Measurements from ENCODE around the gene DHRSX. TPM values are rescaled to one million over a fixed set of nuclear protein-coding genes. Genes with fewer than 3 reads are reported as not detected.

The DHRSX gene
- total and polyA plus RNA-seq, 2 donors (not counting 3 experiments of a cell fraction or from before 2014, with no cell fraction given), result 27.1 to 37.7 TPM

- no TSS peak for BruUV-seq (replicated peaks)
Observed at GRCh38 chrX:2311501-2311900, 189.3 kb downstream of the DHRSX start.

GRCh38 chrX:2301901-2302300 is 198.9 kb downstream of the DHRSX start:
- CTCF ChIA-PET, result no interaction called here
- TF ChIP-seq CTCF (IDR thresholded peaks at IDR 0.05; ENCODE audit: extremely low read depth in 1 of 2, insufficient read depth in 1 of 2, low read depth in 1 of 2, low read length in 2 of 2), result no peak
- no peak for TF ChIP-seq MYC (IDR thresholded peaks at IDR 0.05; ENCODE audit: low read depth, low read length)
- no peak for TF ChIP-seq EZH2 (IDR thresholded peaks at IDR 0.05; ENCODE audit: borderline replicate concordance, low read depth, low read length, severe bottlenecking)
- TF ChIP-seq FOS (IDR thresholded peaks at IDR 0.05; ENCODE audit: borderline replicate concordance, insufficient read depth, low read length), result no peak
- TF ChIP-seq GATA2 (IDR thresholded peaks at IDR 0.05; ENCODE audit: insufficient read depth, insufficient read length, low read depth, low read length), result no peak
- no peak for TF ChIP-seq MAX (IDR thresholded peaks at IDR 0.05; ENCODE audit: insufficient read depth, insufficient read length)
- TF ChIP-seq POLR2AphosphoS5 (IDR thresholded peaks at IDR 0.05; ENCODE audit: insufficient read depth, low read depth, low read length), result no peak
- TF ChIP-seq POLR2A (IDR thresholded peaks at IDR 0.05; ENCODE audit: low read depth, low read length), result no peak
- no peak for TF ChIP-seq JUN (IDR thresholded peaks at IDR 0.05; ENCODE audit: borderline replicate concordance, insufficient read depth, insufficient read length, low read depth)
- H3K27me3 ChIP-seq (ENCODE audit: control insufficient read depth in 2 of 2, insufficient read depth in 2 of 2, low read length in 2 of 2), result no peaks in the 10 kb centered on the region
- no peak overlapping the region for H3K4me2 ChIP-seq (ENCODE audit: insufficient read depth, low read length)
- intact Hi-C loops (cut with micrococcal nuclease) (no loop called here), dilution Hi-C loops (cut with MboI; ENCODE audit: extremely low pct_ligation_motif_present, low sequenced_read_pairs) (no loop called here)
- FAIRE-seq (no peak), DNase-seq (ENCODE audit: low read depth, low spot score) (no peak)
- no peak overlapping the region for H3K4me3 ChIP-seq (replicated peaks in 1 of 3; ENCODE audit: insufficient read depth in 1 of 3, low read depth in 1 of 3, low read length in 3 of 3)
- H3K9ac ChIP-seq (replicated peaks; ENCODE audit: extremely low read depth, insufficient read depth, low read length), result no peak overlapping the region
- H3K36me3 ChIP-seq (ENCODE audit: control insufficient read depth in 2 of 2, extremely low read depth in 1 of 2, insufficient read depth in 2 of 2, low read length in 2 of 2), result no peaks in the 10 kb centered on the region
- H2AFZ ChIP-seq (ENCODE audit: low read depth, low read length), result no peak overlapping the region
- no TSS peak for BruUV-seq (replicated peaks)
- no peaks in the 10 kb centered on the region for H3K79me2 ChIP-seq (ENCODE audit: control insufficient read depth, insufficient read depth, low read length)
- POLR2A ChIA-PET, result no interaction called here
- H3K4me1 ChIP-seq (ENCODE audit: control insufficient read depth, extremely low read depth, insufficient read depth, low read length), result no peaks in the 10 kb centered on the region
- H3K27ac ChIP-seq (ENCODE audit: insufficient read depth, low read depth, low read length), result no peak overlapping the region
- H3K9me1 ChIP-seq (replicated peaks; ENCODE audit: control insufficient read depth, extremely low read depth, insufficient read depth, low read length), result no peaks in the 10 kb centered on the region
- no peaks in the 10 kb centered on the region for H3K9me3 ChIP-seq (replicated peaks; ENCODE audit: control insufficient read depth, insufficient read depth, low read length)
- H4K20me1 ChIP-seq (replicated peaks; ENCODE audit: control insufficient read depth, extremely low read depth, insufficient read depth, low read length), result no peaks in the 10 kb centered on the region

More at GRCh38 chrX:2311501-2311900, 189.3 kb downstream of the DHRSX start:
- H3K27me3 ChIP-seq (ENCODE audit: control insufficient read depth in 2 of 2, insufficient read depth in 2 of 2, low read length in 2 of 2), result no peaks in the 10 kb centered on the region
- no peaks in the 10 kb centered on the region for H4K20me1 ChIP-seq (replicated peaks; ENCODE audit: control insufficient read depth, extremely low read depth, insufficient read depth, low read length)
- TF ChIP-seq FOS (IDR thresholded peaks at IDR 0.05; ENCODE audit: borderline replicate concordance, insufficient read depth, low read length) (no peak), JUN (IDR thresholded peaks at IDR 0.05; ENCODE audit: borderline replicate concordance, insufficient read depth, insufficient read length, low read depth) (no peak), POLR2A (IDR thresholded peaks at IDR 0.05; ENCODE audit: low read depth, low read length) (no peak), EZH2 (IDR thresholded peaks at IDR 0.05; ENCODE audit: borderline replicate concordance, low read depth, low read length, severe bottlenecking) (no peak), MAX (IDR thresholded peaks at IDR 0.05; ENCODE audit: insufficient read depth, insufficient read length) (no peak), MYC (IDR thresholded peaks at IDR 0.05; ENCODE audit: low read depth, low read length) (no peak)
- POLR2A ChIA-PET, result no interaction called here
- H3K36me3 ChIP-seq (ENCODE audit: control insufficient read depth in 2 of 2, extremely low read depth in 1 of 2, insufficient read depth in 2 of 2, low read length in 2 of 2), result no peaks in the 10 kb centered on the region
- H3K9me1 ChIP-seq (replicated peaks; ENCODE audit: control insufficient read depth, extremely low read depth, insufficient read depth, low read length), result no peaks in the 10 kb centered on the region
- no peak overlapping the region for H3K9ac ChIP-seq (replicated peaks; ENCODE audit: extremely low read depth, insufficient read depth, low read length)
- intact Hi-C loops (cut with micrococcal nuclease), result no loop called here
- H2AFZ ChIP-seq (ENCODE audit: low read depth, low read length), result no peak overlapping the region
- FAIRE-seq, result no peak
- dilution Hi-C loops (cut with MboI; ENCODE audit: extremely low pct_ligation_motif_present, low sequenced_read_pairs), result no loop called here
- no peaks in the 10 kb centered on the region for H3K79me2 ChIP-seq (ENCODE audit: control insufficient read depth, insufficient read depth, low read length)
- no peak overlapping the region for H3K4me2 ChIP-seq (ENCODE audit: insufficient read depth, low read length)
- no peaks in the 10 kb centered on the region for H3K4me1 ChIP-seq (ENCODE audit: control insufficient read depth, extremely low read depth, insufficient read depth, low read length)
- no peak overlapping the region for H3K4me3 ChIP-seq (replicated peaks in 1 of 3; ENCODE audit: insufficient read depth in 1 of 3, low read depth in 1 of 3, low read length in 3 of 3)
- no peak for DNase-seq (ENCODE audit: low read depth, low spot score)
- H3K9me3 ChIP-seq (replicated peaks; ENCODE audit: control insufficient read depth, insufficient read depth, low read length), result no peaks in the 10 kb centered on the region
- H3K27ac ChIP-seq (ENCODE audit: insufficient read depth, low read depth, low read length), result no peak overlapping the region
- CTCF ChIA-PET, result no interaction called here

Measured in endothelial cell of umbilical vein (primary cell).